22Rv1 (cell line): ENCODE measurements around the gene NIPAL4.
"Not testable (repeated sequence)": the region's sequence is repeated elsewhere in the genome, so short reads cannot be mapped to it uniquely, and the experiment has no call there.

Experiments used
- H3K27ac ChIP-seq: fragments of 450-650 bp; 2 replicates; pipeline ENCODE4 v1.5.1; 2017
- CTCF ChIP-seq: fragments of 450-650 bp; IDR thresholded peaks from 2 replicates; pipeline ENCODE4 v1.5.1; 2017; ENCODE audit warnings: mild to moderate bottlenecking
- ZFX ChIP-seq: fragments of 450-650 bp; IDR thresholded peaks from 2 replicates; pipeline ENCODE4 v1.6.1; 2017; ENCODE audit warnings: antibody characterized with exemption, borderline replicate concordance

Gene NIPAL4

GRCh38 chr5:157459715-157460599 lies at the start of gene NIPAL4:
Gene NIPAL4, plus strand, starts transcription at chr5:157460213. Its CDS starts 108 bp downstream, at chr5:157460321.
- TF ChIP-seq CTCF (no peak), ZFX (no peak)
- H3K27ac ChIP-seq, result no peak within 1 kb of the TSS

DNA sequence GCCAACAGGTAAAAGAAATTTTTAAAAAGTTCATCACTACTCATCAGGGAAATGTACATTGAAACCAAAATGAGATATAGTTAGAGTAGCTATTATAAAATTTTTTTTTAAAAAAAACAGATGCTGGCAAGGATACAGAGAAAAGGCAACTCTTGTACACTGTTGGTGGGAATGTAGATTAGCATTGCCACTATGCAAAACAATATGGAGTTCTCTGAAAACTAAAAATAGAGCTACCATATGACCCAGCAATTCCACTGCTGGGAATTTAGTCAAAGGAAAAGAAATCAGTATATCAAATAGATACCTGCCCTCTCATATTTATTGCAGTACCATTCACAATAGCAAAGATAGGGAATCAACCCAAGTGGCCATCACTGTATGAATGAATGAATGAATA lies 44.2 kb upstream of the NIPAL4 start:
- TF ChIP-seq CTCF (no peak), ZFX (no peak)
- H3K27ac ChIP-seq, result no peak overlapping the region

DNA sequence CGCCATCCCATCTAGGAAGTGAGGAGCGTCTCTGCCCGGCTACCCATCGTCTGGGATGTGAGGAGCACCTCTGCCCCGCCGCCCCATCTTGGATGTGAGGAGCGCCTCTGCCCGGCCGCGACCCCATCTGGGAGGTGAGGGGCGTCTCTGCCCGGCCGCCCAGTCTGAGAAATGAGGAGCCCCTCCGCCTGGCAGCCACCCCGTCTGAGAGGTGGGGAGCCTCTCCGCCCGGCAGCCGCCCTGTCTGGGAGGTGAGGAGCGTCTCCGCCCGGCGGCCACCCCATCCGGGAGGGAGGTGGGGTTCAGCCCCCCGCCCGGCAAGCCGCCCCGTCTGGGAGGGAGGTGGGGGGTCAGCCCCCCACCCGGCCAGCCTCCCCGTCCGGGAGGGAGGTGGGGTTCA lies 40.5 kb upstream of the NIPAL4 start:
- H3K27ac ChIP-seq, result not testable (repeated sequence)

GRCh38 chr5:157429920-157430319 lies 30.1 kb upstream of the NIPAL4 start:
- H3K27ac ChIP-seq, result not testable (repeated sequence)

DNA sequence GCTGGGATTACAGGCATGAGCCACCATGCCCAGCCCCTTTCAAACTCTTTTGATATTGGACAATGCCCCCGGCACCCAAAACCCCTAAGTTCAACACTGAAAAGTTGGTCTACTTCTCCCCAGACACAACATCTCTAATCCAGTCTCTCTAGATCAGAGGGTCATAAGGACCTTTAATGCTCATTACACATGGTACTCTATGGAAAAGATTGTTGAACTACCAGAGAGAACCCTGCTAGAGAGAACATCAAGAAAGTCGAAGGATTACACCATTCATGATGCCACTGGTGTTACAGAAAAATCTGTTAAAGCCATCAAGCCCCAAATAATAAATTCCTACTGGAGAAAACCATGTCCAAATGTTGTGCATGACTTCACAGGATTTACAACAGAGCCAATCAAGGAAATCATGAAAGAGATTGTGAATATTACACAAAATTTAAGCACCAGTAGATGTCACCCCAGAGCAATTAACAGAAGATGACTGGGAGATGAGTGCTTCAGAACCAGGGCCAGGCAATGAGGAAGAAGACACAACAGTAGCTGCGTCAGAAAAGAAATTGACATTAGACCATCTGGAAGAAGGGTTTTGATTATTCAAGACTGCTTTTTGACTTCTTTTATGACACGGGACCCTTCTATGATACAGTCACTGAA lies 28.3 kb upstream of the NIPAL4 start:
- H3K27ac ChIP-seq, result no peak overlapping the region
- TF ChIP-seq ZFX (no peak), CTCF (peak; percentile 67)

DNA sequence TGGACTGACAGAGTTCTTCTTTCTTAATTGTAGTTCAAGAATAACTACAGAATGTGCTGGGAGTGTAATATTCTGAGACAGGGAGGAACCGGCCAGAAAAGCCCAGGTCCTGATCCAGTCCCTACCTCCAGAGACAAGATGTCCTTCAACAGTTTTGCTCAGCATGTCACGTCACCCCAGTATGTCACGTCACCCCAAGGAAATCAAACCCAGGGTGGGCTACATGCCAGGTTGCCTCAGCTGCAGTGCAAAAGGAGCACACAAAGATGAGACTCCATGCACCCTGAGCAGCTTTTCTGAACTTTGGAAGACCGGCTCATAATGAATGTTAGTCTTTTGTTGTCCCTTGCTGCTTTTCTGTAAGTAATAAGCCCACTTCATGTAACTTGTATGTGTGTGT lies 25.9 kb upstream of the NIPAL4 start:
- TF ChIP-seq CTCF (no peak), ZFX (no peak)
- no peak overlapping the region for H3K27ac ChIP-seq

DNA sequence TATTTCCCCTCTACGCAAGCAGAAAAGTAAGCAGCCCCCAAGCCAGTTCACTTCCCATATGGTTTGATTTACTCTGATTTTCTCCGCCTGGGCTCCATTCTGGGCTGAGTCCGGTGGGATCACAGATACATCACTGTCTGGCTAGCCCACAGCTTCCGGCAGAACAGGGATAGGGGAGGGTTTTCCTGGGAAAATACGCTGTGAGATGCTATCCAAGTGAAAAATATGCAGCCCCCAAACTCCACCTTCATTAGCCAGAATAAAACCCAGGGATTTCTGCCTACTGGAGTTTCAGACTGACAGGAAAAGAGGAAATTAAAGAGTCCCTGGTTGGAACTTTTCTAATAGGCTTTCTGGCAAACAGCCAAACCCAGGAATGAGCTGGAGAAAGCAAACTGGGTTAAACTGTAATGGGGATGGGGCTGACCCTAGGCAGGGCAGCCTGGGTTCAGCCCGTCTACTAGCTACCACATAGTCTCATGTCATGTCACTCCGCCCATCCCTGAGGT lies 16.9 kb upstream of the NIPAL4 start:
- no peak for TF ChIP-seq ZFX
- no peak for TF ChIP-seq CTCF

DNA sequence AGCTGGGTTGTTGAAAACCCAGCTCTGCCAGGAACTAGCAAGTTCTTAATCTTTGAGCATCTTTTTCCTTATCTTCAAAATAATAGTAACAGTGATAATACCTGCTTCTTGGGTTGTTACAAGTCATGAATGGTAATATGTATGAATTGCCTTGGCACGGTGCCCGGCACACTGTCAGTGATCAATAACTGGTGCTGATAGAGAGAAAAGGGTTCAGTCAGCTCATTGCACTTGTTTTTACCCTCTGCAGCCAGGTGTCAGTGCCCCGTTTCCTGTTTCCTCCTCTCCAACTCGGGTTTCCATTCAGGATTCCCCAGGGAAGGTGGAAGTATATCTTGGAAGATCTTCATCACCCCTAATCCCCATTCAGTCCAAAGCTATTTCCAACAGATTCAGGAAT lies 15.8 kb upstream of the NIPAL4 start:
- H3K27ac ChIP-seq, result no peak overlapping the region
- no peak for TF ChIP-seq ZFX
- TF ChIP-seq CTCF, result no peak

More for the DNA sequence above, 16.9 kb upstream of the NIPAL4 start:
- H3K27ac ChIP-seq, result no peak overlapping the region
